Colonic mucosa (tissue), 4 donors: Measurements from ENCODE around the gene TP53. TPM values are rescaled to one million over a fixed set of nuclear protein-coding genes. Genes with fewer than 3 reads are reported as not detected.

ENCODE experiments used
- DNase-seq: peaks from one replicate; pipeline ENCODE4 v3.0.0-alpha.2; 2020
- H3K27ac ChIP-seq: fragments of 200-600 bp; one replicate; pipeline ENCODE4 v1.8.0; 2021
- H3K27me3 ChIP-seq: fragments of 200-600 bp; one replicate; pipeline ENCODE4 v1.8.0; 2021
- H3K36me3 ChIP-seq: fragments of 200-600 bp; one replicate; pipeline ENCODE4 v1.8.0; 2021
- H3K4me1 ChIP-seq: fragments of 200-600 bp; one replicate; pipeline ENCODE4 v1.8.0; 2021; ENCODE audit warnings: mild to moderate bottlenecking
- H3K4me3 ChIP-seq: fragments of 200-600 bp; one replicate; pipeline ENCODE4 v1.8.0; 2021
- H3K9ac ChIP-seq, 2 donors: one replicate each; pipeline ENCODE4 v1.7.0; 2013; ENCODE audit warnings: control low read depth in 2 of 2, low read depth in 2 of 2, low read length in 2 of 2
- H3K9me3 ChIP-seq: fragments of 200-600 bp; one replicate; pipeline ENCODE4 v1.8.0; 2021
- intact Hi-C: fragments of 100-400 bp; cut with DNase I; formaldehyde crosslinking; loops from one replicate; pipeline ENCODE4 v1.14.1; 2022
- total RNA-seq, 2 donors: library from RNA; stranded (reverse); fragmentation: NEBNext Ultra II Directional in 1 of 2; extraction: Animal tissue kit (Norgen Biotek cat#: 25700) in 1 of 2; gene quantifications; one replicate each; pipeline ENCODE4 v1.2.1, GENCODE V29; 2021
- TF ChIP-seq, protein P1 (sequence below): fragments of 200-600 bp; IDR thresholded peaks from one replicate; pipeline ENCODE4 v1.8.0; 2022; ENCODE audit warnings: antibody characterized with exemption, mild to moderate bottlenecking
- donor health status: healthy.
- donor health status: DM: no; HTN: no; CAD: no.
- donor health status: DM: no; HTN: no; CAD: no.

TP53 gene
- total RNA-seq, 2 donors from 2014 or later = 64.3 to 90.0 TPM

DNA sequence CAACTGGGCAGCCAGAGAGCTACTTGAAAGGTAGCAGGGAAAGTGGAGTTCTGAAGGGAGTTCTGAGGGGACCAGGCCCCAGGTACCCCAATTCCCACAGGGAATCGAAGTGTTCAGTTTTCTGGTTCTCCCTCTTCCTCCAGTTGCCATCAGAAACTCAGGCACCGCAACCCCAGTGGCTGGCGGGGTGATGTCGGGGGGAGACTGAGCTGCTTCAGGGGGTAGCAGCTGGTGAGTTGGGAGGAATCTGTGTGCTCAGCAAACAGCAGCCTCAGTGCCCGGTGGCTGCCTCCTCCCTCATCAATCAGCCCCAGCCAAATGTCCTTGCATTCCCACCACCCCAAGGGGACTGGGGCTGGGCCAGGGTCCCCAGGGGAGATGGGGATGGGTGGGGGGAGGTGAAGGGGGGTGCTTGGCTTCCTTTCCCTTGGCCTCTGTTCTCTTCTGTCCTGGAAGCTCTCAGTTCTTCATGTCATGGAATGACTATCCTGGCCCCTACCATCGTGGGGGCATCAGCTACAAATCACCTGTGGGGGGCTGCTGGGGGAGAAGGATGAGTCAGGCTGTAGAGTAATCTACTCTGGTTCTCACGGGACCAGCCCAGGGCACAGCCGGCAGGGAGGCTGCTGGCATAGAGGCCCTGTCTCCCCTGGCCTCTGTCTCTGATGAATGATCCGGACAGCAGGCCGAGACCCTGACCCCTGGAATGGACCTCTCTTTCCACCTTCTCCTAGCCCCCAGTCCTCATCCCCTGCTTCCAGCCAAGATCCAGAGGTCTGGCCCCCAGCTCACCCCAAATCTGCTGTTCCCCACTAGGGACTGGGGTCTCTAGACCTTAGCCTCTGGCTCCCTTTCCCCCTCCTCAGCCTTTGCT lies 27.7 kb upstream of the TP53 start:
- Histone ChIP-seq H3K27ac (no peak overlapping the region), H3K36me3 (no peaks in the 10 kb centered on the region), H3K27me3 (peaks cover 10% of the 10 kb centered on the region), H3K4me1 (no peaks in the 10 kb centered on the region), H3K9me3 (no peaks in the 10 kb centered on the region), H3K4me3 (no peak overlapping the region), H3K9ac (no peak overlapping the region)
- intact Hi-C loops = no loop called here
- DNase-seq = no peak
- TF ChIP-seq, protein P1, sequence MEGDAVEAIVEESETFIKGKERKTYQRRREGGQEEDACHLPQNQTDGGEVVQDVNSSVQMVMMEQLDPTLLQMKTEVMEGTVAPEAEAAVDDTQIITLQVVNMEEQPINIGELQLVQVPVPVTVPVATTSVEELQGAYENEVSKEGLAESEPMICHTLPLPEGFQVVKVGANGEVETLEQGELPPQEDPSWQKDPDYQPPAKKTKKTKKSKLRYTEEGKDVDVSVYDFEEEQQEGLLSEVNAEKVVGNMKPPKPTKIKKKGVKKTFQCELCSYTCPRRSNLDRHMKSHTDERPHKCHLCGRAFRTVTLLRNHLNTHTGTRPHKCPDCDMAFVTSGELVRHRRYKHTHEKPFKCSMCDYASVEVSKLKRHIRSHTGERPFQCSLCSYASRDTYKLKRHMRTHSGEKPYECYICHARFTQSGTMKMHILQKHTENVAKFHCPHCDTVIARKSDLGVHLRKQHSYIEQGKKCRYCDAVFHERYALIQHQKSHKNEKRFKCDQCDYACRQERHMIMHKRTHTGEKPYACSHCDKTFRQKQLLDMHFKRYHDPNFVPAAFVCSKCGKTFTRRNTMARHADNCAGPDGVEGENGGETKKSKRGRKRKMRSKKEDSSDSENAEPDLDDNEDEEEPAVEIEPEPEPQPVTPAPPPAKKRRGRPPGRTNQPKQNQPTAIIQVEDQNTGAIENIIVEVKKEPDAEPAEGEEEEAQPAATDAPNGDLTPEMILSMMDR = no peak

DNA sequence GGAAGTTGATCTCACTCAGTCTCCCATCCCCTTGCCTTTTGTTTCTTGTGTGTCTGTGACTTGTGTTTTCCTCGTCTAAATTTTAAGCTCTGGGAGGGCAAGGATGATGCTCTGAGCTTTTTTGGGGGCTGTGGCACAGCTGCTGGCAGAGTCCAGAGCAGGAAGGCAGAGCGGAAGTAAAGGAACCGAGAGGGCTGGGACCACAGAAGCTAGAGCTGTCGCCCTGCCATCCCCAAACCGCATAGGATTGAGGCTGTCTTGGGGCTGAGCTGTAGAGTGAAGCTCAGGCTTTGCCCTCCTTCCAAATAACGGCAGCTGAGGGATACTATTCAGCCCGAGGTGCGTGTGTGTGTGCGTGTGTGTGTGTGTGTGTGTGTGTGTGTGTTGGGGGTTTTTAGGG lies 26.5 kb upstream of the TP53 start:
- no peaks in the 10 kb centered on the region for H3K9me3 ChIP-seq
- no peak overlapping the region for H3K4me3 ChIP-seq
- intact Hi-C loops = no loop called here
- H3K9ac ChIP-seq = no peak overlapping the region
- H3K27me3 ChIP-seq = peaks cover 10% of the 10 kb centered on the region
- H3K4me1 ChIP-seq = no peaks in the 10 kb centered on the region
- TF ChIP-seq, protein P1 = no peak
- no peaks in the 10 kb centered on the region for H3K36me3 ChIP-seq
- no peak overlapping the region for H3K27ac ChIP-seq
- no peak for DNase-seq

DNA sequence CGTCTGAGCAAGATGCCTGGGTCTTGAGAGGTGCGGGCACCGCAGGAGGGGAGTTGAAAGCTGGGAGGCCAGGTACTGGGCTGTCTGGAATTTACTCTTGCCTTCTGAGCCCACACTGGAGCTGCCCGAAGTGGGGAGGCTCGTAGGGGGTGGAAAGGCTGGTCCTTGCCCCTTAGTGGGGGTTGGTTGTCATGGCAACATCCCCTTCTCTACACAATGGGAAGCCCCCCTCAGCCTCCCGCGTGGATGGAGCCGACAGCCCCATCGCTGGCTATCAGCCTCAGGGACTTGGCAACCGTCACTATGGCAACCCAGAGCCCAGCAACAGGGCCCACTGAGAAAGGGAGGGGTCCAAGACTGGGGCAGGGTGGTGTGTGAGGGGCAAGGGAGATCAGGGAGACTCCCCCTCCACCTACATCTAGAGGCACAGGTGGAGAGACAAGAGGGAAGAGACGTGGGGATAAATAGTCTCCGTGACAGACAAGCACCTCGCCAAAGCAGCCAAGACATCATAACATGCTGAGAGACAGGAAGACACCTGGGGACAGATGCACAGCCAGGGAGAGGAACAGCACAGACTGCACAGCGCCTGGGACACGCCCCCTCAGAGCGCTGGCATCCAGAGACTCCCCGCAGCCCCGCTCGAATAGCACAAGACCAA lies 25.0 kb upstream of the TP53 start:
- H3K27me3 ChIP-seq = peaks cover 10% of the 10 kb centered on the region
- TF ChIP-seq, protein P1 = no peak

DNA sequence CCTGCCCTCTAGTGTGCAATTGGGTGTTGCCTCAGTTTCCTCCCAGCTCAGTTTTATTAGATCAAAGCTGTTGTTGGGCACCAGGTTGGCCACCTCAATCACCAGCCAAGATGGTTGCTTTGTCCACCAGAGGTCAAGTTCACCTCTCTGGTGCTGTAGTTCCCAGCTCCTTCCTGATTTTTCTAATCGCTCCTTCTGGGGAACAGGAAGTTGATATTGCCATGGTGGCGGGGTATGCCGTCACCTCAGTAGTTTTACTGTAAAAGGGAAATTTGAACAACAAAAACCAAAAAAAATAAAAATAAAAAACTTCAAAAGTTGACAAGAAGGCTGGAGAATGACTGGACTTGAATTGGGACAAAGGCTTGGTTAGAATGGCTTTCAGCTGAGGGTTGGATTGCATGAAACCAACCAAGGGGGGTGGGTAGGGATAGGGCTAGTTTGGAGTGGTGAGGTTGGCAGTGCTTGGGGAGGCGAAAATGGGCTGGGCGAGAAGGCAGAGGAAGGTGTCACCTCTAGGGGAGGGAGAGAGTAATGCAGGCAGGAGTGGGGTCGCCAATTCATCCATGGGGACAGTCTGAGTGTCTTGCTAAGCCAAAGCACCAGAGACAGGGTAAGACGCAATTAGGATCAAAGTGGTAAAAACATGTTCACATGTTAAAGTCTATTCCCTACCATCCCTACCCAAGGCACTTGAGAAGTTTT lies 23.9 kb upstream of the TP53 start:
- Histone ChIP-seq H3K9me3 (no peaks in the 10 kb centered on the region), H3K27me3 (peaks cover 6% of the 10 kb centered on the region), H3K4me3 (no peak overlapping the region), H3K9ac (no peak overlapping the region), H3K4me1 (no peaks in the 10 kb centered on the region), H3K36me3 (no peaks in the 10 kb centered on the region), H3K27ac (no peak overlapping the region)
- no peak for DNase-seq
- intact Hi-C loops = no loop called here
- TF ChIP-seq, protein P1 = no peak

More for the DNA sequence above, 25.0 kb upstream of the TP53 start:
- intact Hi-C loops = no loop called here
- no peaks in the 10 kb centered on the region for H3K36me3 ChIP-seq
- no peak overlapping the region for H3K27ac ChIP-seq
- no peak for DNase-seq
- H3K4me1 ChIP-seq = no peaks in the 10 kb centered on the region
- H3K9me3 ChIP-seq = no peaks in the 10 kb centered on the region
- H3K9ac ChIP-seq = no peak overlapping the region
- H3K4me3 ChIP-seq = no peak overlapping the region

DNA sequence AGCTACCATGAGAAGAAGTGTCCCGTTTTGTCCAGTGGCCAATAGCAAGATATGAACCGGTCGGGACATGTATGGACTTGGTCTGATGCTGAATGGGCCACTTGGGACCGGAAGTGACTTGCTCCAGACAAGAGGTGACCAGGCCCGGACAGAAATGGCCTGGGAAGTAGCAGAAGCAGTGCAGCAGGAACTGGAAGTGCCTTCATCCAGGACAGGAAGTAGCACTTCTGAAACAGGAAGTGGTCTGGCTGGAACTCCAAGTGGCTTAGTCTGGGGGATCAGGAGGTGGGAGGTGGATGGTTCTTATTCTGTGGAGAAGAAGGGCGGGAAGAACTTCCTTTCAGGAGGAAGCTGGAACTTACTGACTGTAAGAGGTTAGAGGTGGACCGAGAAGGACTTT lies 23.0 kb upstream of the TP53 start:
- TF ChIP-seq, protein P1 = no peak
- no peak for DNase-seq
- no peaks in the 10 kb centered on the region for H3K4me1 ChIP-seq
- H3K27me3 ChIP-seq = peaks cover 14% of the 10 kb centered on the region
- no peak overlapping the region for H3K27ac ChIP-seq
- H3K9me3 ChIP-seq = no peaks in the 10 kb centered on the region
- intact Hi-C loops = no loop called here
- no peaks in the 10 kb centered on the region for H3K36me3 ChIP-seq
- no peak overlapping the region for H3K4me3 ChIP-seq
- no peak overlapping the region for H3K9ac ChIP-seq
